ENCODE results near the gene DLG1. TPM values are rescaled to one million over a fixed set of nuclear protein-coding genes. Genes with fewer than 3 reads are reported as not detected.

Gene DLG1
- total and polyA plus RNA-seq, 5 donors, result 14.6 to 55.0 (median 53.0) TPM

GRCh38 chr3:197300361-197300760 is 1.9 kb upstream of the DLG1 start:
- ATAC-seq, result no peak
- WGBS, result 81% methylated on average over 7 of the region's 7 CpGs

GRCh38 chr3:197298945-197299854 is 788 bp upstream of the DLG1 start:
- intact Hi-C loops (cut with DNase I), result no loop called here
- peak overlapping the region; percentile 69 for H3K4me3 ChIP-seq (ENCODE audit: low read length)
- DNase-seq, result peak; percentile 35 to 57 (median 56)
- H3K9me3 ChIP-seq (ENCODE audit: control insufficient read depth, low read length), result no peaks in the 10 kb centered on the region
- H3K4me1 ChIP-seq (ENCODE audit: control insufficient read depth, insufficient read depth, low read length), result no peaks in the 10 kb centered on the region
- ATAC-seq, result peak; percentile 11 to 27
- 11% methylated on average over 42 of the region's 42 CpGs for WGBS
- no peaks in the 10 kb centered on the region for H3K27me3 ChIP-seq (ENCODE audit: control insufficient read depth, insufficient read depth)
- H3K27ac ChIP-seq (ENCODE audit: low read length), result peak overlapping the region; percentile 30

More at GRCh38 chr3:197300361-197300760, 1.9 kb upstream of the DLG1 start:
- DNase-seq, result no peak
- Histone ChIP-seq H3K4me1 (ENCODE audit: control insufficient read depth, insufficient read depth, low read length) (no peaks in the 10 kb centered on the region), H3K4me3 (ENCODE audit: low read length) (no peak overlapping the region), H3K9me3 (ENCODE audit: control insufficient read depth, low read length) (no peaks in the 10 kb centered on the region), H3K27me3 (ENCODE audit: control insufficient read depth, insufficient read depth) (no peaks in the 10 kb centered on the region), H3K27ac (ENCODE audit: low read length) (no peak overlapping the region)
- intact Hi-C loops (cut with DNase I), result no loop called here

GRCh38 chr3:197297476-197298340 is 704 bp downstream of the DLG1 start:
- ATAC-seq (peak; percentile 95 to 96), DNase-seq (peak; percentile 91 to 96 (median 96))
- H3K27ac ChIP-seq (ENCODE audit: low read length), result peak overlapping the region; percentile 90
- intact Hi-C loops (cut with DNase I), result no loop called here
- peak overlapping the region; percentile 69 for H3K4me3 ChIP-seq (ENCODE audit: low read length)
- no peaks in the 10 kb centered on the region for H3K4me1 ChIP-seq (ENCODE audit: control insufficient read depth, insufficient read depth, low read length)
- under 1% methylated on average over 99 of the region's 100 CpGs for WGBS
- H3K27me3 ChIP-seq (ENCODE audit: control insufficient read depth, insufficient read depth), result no peaks in the 10 kb centered on the region
- H3K9me3 ChIP-seq (ENCODE audit: control insufficient read depth, low read length), result no peaks in the 10 kb centered on the region

GRCh38 chr3:197297002-197297401 is 1.4 kb downstream of the DLG1 start:
- Histone ChIP-seq H3K4me1 (ENCODE audit: control insufficient read depth, insufficient read depth, low read length) (no peaks in the 10 kb centered on the region), H3K9me3 (ENCODE audit: control insufficient read depth, low read length) (no peaks in the 10 kb centered on the region), H3K27ac (ENCODE audit: low read length) (peak overlapping the region; percentile 5), H3K27me3 (ENCODE audit: control insufficient read depth, insufficient read depth) (no peaks in the 10 kb centered on the region), H3K4me3 (ENCODE audit: low read length) (peak overlapping the region; percentile 69)
- intact Hi-C loops (cut with DNase I), result no loop called here
- DNase-seq, result no peak
- WGBS, result under 1% methylated on average over 15 of the region's 15 CpGs
- ATAC-seq, result no peak

- Histone ChIP-seq H3K27ac (ENCODE audit: low read length) (no peak overlapping the region), H3K9me3 (ENCODE audit: control insufficient read depth, low read length) (no peaks in the 10 kb centered on the region), H3K4me1 (ENCODE audit: control insufficient read depth, insufficient read depth, low read length) (no peaks in the 10 kb centered on the region), H3K4me3 (ENCODE audit: low read length) (peak overlapping the region; percentile 69), H3K27me3 (ENCODE audit: control insufficient read depth, insufficient read depth) (no peaks in the 10 kb centered on the region)
- intact Hi-C loops (cut with DNase I), result no loop called here
- no peak for ATAC-seq
- no peak for DNase-seq
- 56% methylated on average over 2 of the region's 2 CpGs for WGBS
Observed at GRCh38 chr3:197296545-197296944, 1.9 kb downstream of the DLG1 start.

GRCh38 chr3:197295871-197296270 is 2.5 kb downstream of the DLG1 start:
- peak overlapping the region; percentile 8 for H3K4me3 ChIP-seq (ENCODE audit: low read length)
- ATAC-seq, result no peak
- H3K27me3 ChIP-seq (ENCODE audit: control insufficient read depth, insufficient read depth), result no peaks in the 10 kb centered on the region
- H3K27ac ChIP-seq (ENCODE audit: low read length), result no peak overlapping the region
- WGBS, result 66% methylated on average over 2 of the region's 2 CpGs
- intact Hi-C loops (cut with DNase I), result no loop called here
- no peak for DNase-seq
- H3K4me1 ChIP-seq (ENCODE audit: control insufficient read depth, insufficient read depth, low read length), result no peaks in the 10 kb centered on the region
- H3K9me3 ChIP-seq (ENCODE audit: control insufficient read depth, low read length), result no peaks in the 10 kb centered on the region

GRCh38 chr3:197293605-197294237 is 4.7 kb downstream of the DLG1 start:
- Histone ChIP-seq H3K4me1 (ENCODE audit: control insufficient read depth, insufficient read depth, low read length) (no peaks in the 10 kb centered on the region), H3K4me3 (ENCODE audit: low read length) (no peak overlapping the region), H3K27me3 (ENCODE audit: control insufficient read depth, insufficient read depth) (no peaks in the 10 kb centered on the region), H3K27ac (ENCODE audit: low read length) (no peak overlapping the region), H3K9me3 (ENCODE audit: control insufficient read depth, low read length) (no peaks in the 10 kb centered on the region)
- intact Hi-C loops (cut with DNase I), result no loop called here
- no peak for ATAC-seq
- DNase-seq, result no peak
- WGBS, result 74% methylated on average over 4 of the region's 4 CpGs

GRCh38 chr3:197292648-197293047 is 5.8 kb downstream of the DLG1 start:
- no peak overlapping the region for H3K27ac ChIP-seq (ENCODE audit: low read length)
- no peak overlapping the region for H3K4me3 ChIP-seq (ENCODE audit: low read length)
- no peaks in the 10 kb centered on the region for H3K27me3 ChIP-seq (ENCODE audit: control insufficient read depth, insufficient read depth)
- intact Hi-C loops (cut with DNase I), result no loop called here
- 86% methylated on average over 1 of the region's 1 CpG for WGBS
- no peaks in the 10 kb centered on the region for H3K4me1 ChIP-seq (ENCODE audit: control insufficient read depth, insufficient read depth, low read length)
- DNase-seq, result no peak
- H3K9me3 ChIP-seq (ENCODE audit: control insufficient read depth, low read length), result no peaks in the 10 kb centered on the region
- no peak for ATAC-seq

GRCh38 chr3:197292083-197292646 is 6.2 kb downstream of the DLG1 start:
- DNase-seq, result no peak
- no peak overlapping the region for H3K4me3 ChIP-seq (ENCODE audit: low read length)
- no peak for ATAC-seq
- intact Hi-C loops (cut with DNase I), result no loop called here
- 90% methylated on average over 8 of the region's 8 CpGs for WGBS
- H3K4me1 ChIP-seq (ENCODE audit: control insufficient read depth, insufficient read depth, low read length), result no peaks in the 10 kb centered on the region
- H3K27me3 ChIP-seq (ENCODE audit: control insufficient read depth, insufficient read depth), result no peaks in the 10 kb centered on the region
- no peaks in the 10 kb centered on the region for H3K9me3 ChIP-seq (ENCODE audit: control insufficient read depth, low read length)
- H3K27ac ChIP-seq (ENCODE audit: low read length), result no peak overlapping the region

GRCh38 chr3:197289726-197290125 is 8.7 kb downstream of the DLG1 start:
- no peaks in the 10 kb centered on the region for H3K4me1 ChIP-seq (ENCODE audit: control insufficient read depth, insufficient read depth, low read length)
- DNase-seq, result no peak
- no peak overlapping the region for H3K27ac ChIP-seq (ENCODE audit: low read length)
- no peaks in the 10 kb centered on the region for H3K9me3 ChIP-seq (ENCODE audit: control insufficient read depth, low read length)
- no peaks in the 10 kb centered on the region for H3K27me3 ChIP-seq (ENCODE audit: control insufficient read depth, insufficient read depth)
- no peak overlapping the region for H3K4me3 ChIP-seq (ENCODE audit: low read length)
- intact Hi-C loops (cut with DNase I), result no loop called here
- no peak for ATAC-seq
